H9 (cell line): ENCODE measurements around the gene SMIM14. TPM values are rescaled to one million over a fixed set of nuclear protein-coding genes. Genes with fewer than 3 reads are reported as not detected.

ENCODE experiments used
- DNase-seq: peaks from one replicate; pipeline ENCODE4 v3.0.0-alpha.2; 2017
- H2AFZ ChIP-seq: one replicate; pipeline ENCODE4 v1.6.1; 2013; ENCODE audit warnings: mild to moderate bottlenecking, low read length, control low read depth, moderate library complexity
- H2AK5ac ChIP-seq: 2 replicates; pipeline ENCODE4 v1.6.1; 2013; ENCODE audit warnings: low read length, control low read depth, mixed read lengths; ENCODE audit not compliant: insufficient read length
- H2BK120ac ChIP-seq: one replicate; pipeline ENCODE4 v1.6.1; 2013; ENCODE audit warnings: low read depth, mild to moderate bottlenecking, low read length, control low read depth, inconsistent platforms; ENCODE audit not compliant: poor library complexity, severe bottlenecking
- H2BK12ac ChIP-seq: 2 replicates; pipeline ENCODE4 v1.6.1; 2013; ENCODE audit warnings: low read length, control low read depth, mixed read lengths, low read depth; ENCODE audit not compliant: insufficient read length
- H2BK15ac ChIP-seq: 2 replicates; pipeline ENCODE4 v1.6.1; 2013; ENCODE audit warnings: low read depth, low read length, control low read depth
- H2BK20ac ChIP-seq: one replicate; pipeline ENCODE4 v1.6.1; 2013; ENCODE audit warnings: low read depth, mild to moderate bottlenecking, low read length, control low read depth, inconsistent platforms; ENCODE audit not compliant: poor library complexity, severe bottlenecking
- H2BK5ac ChIP-seq: 2 replicates; pipeline ENCODE4 v1.6.1; 2013; ENCODE audit warnings: low read length, control low read depth, mixed read lengths; ENCODE audit not compliant: insufficient read length
- H3K14ac ChIP-seq: 2 replicates; pipeline ENCODE4 v1.6.1; 2013; ENCODE audit warnings: low read length, control low read depth; ENCODE audit not compliant: insufficient read depth
- H3K18ac ChIP-seq: 2 replicates; pipeline ENCODE4 v1.6.1; 2013; ENCODE audit warnings: low read depth, mild to moderate bottlenecking, mixed read lengths, low read length, control low read depth; ENCODE audit not compliant: insufficient read length
- H3K23ac ChIP-seq: 2 replicates; pipeline ENCODE4 v1.6.1; 2013; ENCODE audit warnings: low read length, control low read depth, mixed read lengths, low read depth; ENCODE audit not compliant: insufficient read length
- H3K23me2 ChIP-seq: 2 replicates; pipeline ENCODE4 v1.6.1; 2013; ENCODE audit warnings: low read depth, mild to moderate bottlenecking, mixed read lengths, low read length, control low read depth; ENCODE audit not compliant: insufficient read length, poor library complexity, severe bottlenecking
- H3K27ac ChIP-seq: 2 replicates; pipeline ENCODE4 v1.5.1; 2013; ENCODE audit warnings: low read length, control low read depth, mixed read lengths, low read depth; ENCODE audit not compliant: insufficient read length
- H3K27me3 ChIP-seq: 2 replicates; pipeline ENCODE4 v1.6.1; 2013; ENCODE audit warnings: low read length, control low read depth, inconsistent platforms; ENCODE audit not compliant: insufficient read depth
- H3K4ac ChIP-seq: 2 replicates; pipeline ENCODE4 v1.6.1; 2013; ENCODE audit warnings: low read depth, mild to moderate bottlenecking, control low read depth, inconsistent platforms, low read length, moderate library complexity
- H3K4me1 ChIP-seq: 2 replicates; pipeline ENCODE4 v1.6.1; 2013; ENCODE audit warnings: low read length, control low read depth, inconsistent platforms; ENCODE audit not compliant: insufficient read depth
- H3K4me2 ChIP-seq: 2 replicates; pipeline ENCODE4 v1.6.1; 2013; ENCODE audit warnings: low read length, control low read depth, mixed read lengths; ENCODE audit not compliant: insufficient read length, insufficient read depth
- H3K56ac ChIP-seq: 2 replicates; pipeline ENCODE4 v1.6.1; 2013; ENCODE audit warnings: low read depth, mild to moderate bottlenecking, mixed read lengths, low read length, control low read depth; ENCODE audit not compliant: insufficient read length
- H3K79me1 ChIP-seq: 2 replicates; pipeline ENCODE4 v1.6.1; 2013; ENCODE audit warnings: low read depth, mild to moderate bottlenecking, moderate library complexity, low read length, control low read depth, inconsistent platforms; ENCODE audit not compliant: insufficient read depth, poor library complexity, severe bottlenecking
- H3K79me2 ChIP-seq: 2 replicates; pipeline ENCODE4 v1.6.1; 2013; ENCODE audit warnings: low read length, control low read depth, inconsistent platforms; ENCODE audit not compliant: insufficient read depth
- H3K9ac ChIP-seq: 2 replicates; pipeline ENCODE4 v1.6.1; 2013; ENCODE audit warnings: low read length, control low read depth, mixed read lengths; ENCODE audit not compliant: insufficient read length; ENCODE audit errors: extremely low read depth
- H3K9me3 ChIP-seq: one replicate; pipeline ENCODE4 v1.6.1; 2013; ENCODE audit warnings: low read depth, low read length, inconsistent platforms; ENCODE audit not compliant: control insufficient read depth
- H3T11ph ChIP-seq: one replicate; pipeline ENCODE4 v1.6.1; 2013; ENCODE audit warnings: mild to moderate bottlenecking, low read length, control low read depth, inconsistent platforms
- H4K20me1 ChIP-seq: one replicate; pipeline ENCODE4 v1.6.1; 2013; ENCODE audit not compliant: control insufficient read depth, insufficient read length, insufficient read depth
- H4K5ac ChIP-seq: 2 replicates; pipeline ENCODE4 v1.6.1; 2013; ENCODE audit warnings: low read depth, mild to moderate bottlenecking, mixed read lengths, low read length, control low read depth; ENCODE audit not compliant: insufficient read length
- H4K8ac ChIP-seq: replicated peaks from 2 replicates; pipeline ENCODE4 v1.6.1; 2013; ENCODE audit warnings: low read length, control low read depth, mixed read lengths, low read depth; ENCODE audit not compliant: insufficient read length
- H4K91ac ChIP-seq: 2 replicates; pipeline ENCODE4 v1.6.1; 2013; ENCODE audit warnings: low read depth, mild to moderate bottlenecking, moderate library complexity, mixed read lengths, low read length, control low read depth; ENCODE audit not compliant: insufficient read length
- H3K27ac Mint-ChIP-seq, 3 experiments: 2 replicates in 2 of 3; 3 replicates in 1 of 3; pipeline ENCODE4 v1.8.0; 2020 to 2021; ENCODE audit warnings: mixed read lengths in 3 of 3, mild to moderate bottlenecking in 1 of 3, moderate library complexity in 1 of 3
- H3K27me3 Mint-ChIP-seq: 2 replicates; pipeline ENCODE4 v1.8.0; 2021; ENCODE audit warnings: low read depth, mild to moderate bottlenecking, moderate library complexity, mixed read lengths
- H3K36me3 Mint-ChIP-seq, 3 experiments: 2 replicates in 2 of 3; 3 replicates in 1 of 3; pipeline ENCODE4 v1.8.0; 2020 to 2021; ENCODE audit warnings: low read depth in 3 of 3, mixed read lengths in 3 of 3; ENCODE audit not compliant: insufficient read depth in 1 of 3
- H3K4me1 Mint-ChIP-seq, 2 experiments: 2 replicates each; pipeline ENCODE4 v1.8.0; 2020; ENCODE audit warnings: mixed read lengths in 2 of 2
- H3K4me3 Mint-ChIP-seq, 2 experiments: 2 replicates in 1 of 2; 3 replicates in 1 of 2; pipeline ENCODE4 v1.8.0; 2020 to 2021; ENCODE audit warnings: mild to moderate bottlenecking in 2 of 2, mixed read lengths in 2 of 2, moderate library complexity in 1 of 2
- H3K9me3 Mint-ChIP-seq, 2 experiments: 2 replicates in 1 of 2; 3 replicates in 1 of 2; pipeline ENCODE4 v1.8.0; 2020; ENCODE audit warnings: mild to moderate bottlenecking in 2 of 2, mixed read lengths in 2 of 2, moderate library complexity in 1 of 2
- CTCF ChIP-seq: fragments of 200-600 bp; sonication (generic); conservative IDR thresholded peaks from 3 replicates; pipeline ENCODE4 v1.8.0; 2021; ENCODE audit warnings: antibody characterized with exemption, mild to moderate bottlenecking
- whole genome bisulfite sequencing: extraction: QIAGEN DNeasy Blood & Tissue Kit; methylation state at CpG from one replicate; pipeline ENCODE4 v1.1.7; 2013; ENCODE audit warnings: missing lambda C conversion rate, low lambda C conversion rate, mixed read lengths; ENCODE audit not compliant: insufficient read length; ENCODE audit errors: extremely low coverage; 5-methylcytosine and 5-hydroxymethylcytosine counted together
- total RNA-seq: library from RNA; stranded (reverse); gene quantifications from 2 replicates; pipeline ENCODE4 v1.2.1, GENCODE V29; 2021

SMIM14 gene
- total RNA-seq, 1 experiment from 2014 or later: 19.4 TPM

- no peak overlapping the region for H2BK15ac ChIP-seq
- no peak overlapping the region for H2BK12ac ChIP-seq
- H4K5ac ChIP-seq: no peak overlapping the region
- H3K79me2 ChIP-seq: no peaks in the 10 kb centered on the region
- no peak overlapping the region for H3K4me2 ChIP-seq
- no peaks in the 10 kb centered on the region for H4K20me1 ChIP-seq
- H3K9me3 Mint-ChIP-seq: no peaks in the 10 kb centered on the region
- no peak overlapping the region for H2AK5ac ChIP-seq
- H2AFZ ChIP-seq: no peak overlapping the region
- H3K9ac ChIP-seq: no peak overlapping the region
- no peak overlapping the region for H2BK20ac ChIP-seq
- H3K4ac ChIP-seq: no peak overlapping the region
- H4K91ac ChIP-seq: no peak overlapping the region
- no peak overlapping the region for H4K8ac ChIP-seq
- no peak overlapping the region for H2BK120ac ChIP-seq
- no CpG with 5 or more reads among the region's 5 CpGs for WGBS
- H3K14ac ChIP-seq: no peak overlapping the region
- no peak overlapping the region for H3K4me3 Mint-ChIP-seq
- no peak overlapping the region for H3K56ac ChIP-seq
- H3K4me1 ChIP-seq: no peaks in the 10 kb centered on the region
- no peaks in the 10 kb centered on the region for H3K27me3 ChIP-seq
- no peak overlapping the region for H2BK5ac ChIP-seq
- no peak overlapping the region for H3T11ph ChIP-seq
- H3K23me2 ChIP-seq: no peaks in the 10 kb centered on the region
- H3K4me1 Mint-ChIP-seq: no peaks in the 10 kb centered on the region
- H3K23ac ChIP-seq: no peak overlapping the region
- H3K36me3 Mint-ChIP-seq: peaks cover 28 to 78% (median 66%) of the 10 kb centered on the region in 3 experiments; a peak in 6 of 7 replicates
- no peak for TF ChIP-seq CTCF
- no peaks in the 10 kb centered on the region for H3K9me3 ChIP-seq
- no peak overlapping the region for H3K27ac ChIP-seq
- no peak overlapping the region for H3K18ac ChIP-seq
- no peak for DNase-seq
- H3K27me3 Mint-ChIP-seq: no peaks in the 10 kb centered on the region
- no peaks in the 10 kb centered on the region for H3K79me1 ChIP-seq
- H3K27ac Mint-ChIP-seq: no peak overlapping the region
Measured at GRCh38 chr4:39510348-39510929, 128.2 kb downstream of the SMIM14 start.
